ENCODE results near the gene LUZP2.

DNA sequence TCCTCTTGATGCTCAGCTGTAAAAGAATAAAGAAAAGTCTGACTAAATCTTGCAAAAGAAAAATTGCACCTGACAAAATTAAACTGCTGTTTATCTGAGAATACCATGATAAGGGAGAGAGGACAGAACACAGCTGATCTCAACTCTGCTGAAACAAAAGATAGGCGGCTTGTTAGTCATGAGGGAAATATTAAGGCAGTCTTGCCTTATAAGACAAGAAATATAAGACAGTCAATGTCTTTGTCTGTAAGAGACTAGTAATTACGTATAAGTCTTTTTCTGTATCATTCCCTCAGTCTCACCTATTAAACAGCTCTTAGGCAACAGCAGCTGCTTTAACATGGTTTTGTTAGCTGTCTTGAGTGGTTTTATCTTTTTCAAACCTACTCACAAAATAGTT, 296.6 kb downstream of the LUZP2 start:
- TF ChIP-seq, protein P1, sequence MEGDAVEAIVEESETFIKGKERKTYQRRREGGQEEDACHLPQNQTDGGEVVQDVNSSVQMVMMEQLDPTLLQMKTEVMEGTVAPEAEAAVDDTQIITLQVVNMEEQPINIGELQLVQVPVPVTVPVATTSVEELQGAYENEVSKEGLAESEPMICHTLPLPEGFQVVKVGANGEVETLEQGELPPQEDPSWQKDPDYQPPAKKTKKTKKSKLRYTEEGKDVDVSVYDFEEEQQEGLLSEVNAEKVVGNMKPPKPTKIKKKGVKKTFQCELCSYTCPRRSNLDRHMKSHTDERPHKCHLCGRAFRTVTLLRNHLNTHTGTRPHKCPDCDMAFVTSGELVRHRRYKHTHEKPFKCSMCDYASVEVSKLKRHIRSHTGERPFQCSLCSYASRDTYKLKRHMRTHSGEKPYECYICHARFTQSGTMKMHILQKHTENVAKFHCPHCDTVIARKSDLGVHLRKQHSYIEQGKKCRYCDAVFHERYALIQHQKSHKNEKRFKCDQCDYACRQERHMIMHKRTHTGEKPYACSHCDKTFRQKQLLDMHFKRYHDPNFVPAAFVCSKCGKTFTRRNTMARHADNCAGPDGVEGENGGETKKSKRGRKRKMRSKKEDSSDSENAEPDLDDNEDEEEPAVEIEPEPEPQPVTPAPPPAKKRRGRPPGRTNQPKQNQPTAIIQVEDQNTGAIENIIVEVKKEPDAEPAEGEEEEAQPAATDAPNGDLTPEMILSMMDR (IDR thresholded peaks at IDR 0.05) = no peak
- TF ChIP-seq POLR2A (IDR thresholded peaks at IDR 0.05) = no peak

All from adrenal gland (tissue), 5 donors.